Testis (tissue), 3 donors: Measurements from ENCODE around the gene SLC6A8. TPM values are rescaled to one million over a fixed set of nuclear protein-coding genes. Genes with fewer than 3 reads are reported as not detected.

Source experiments
- DNase-seq: peaks from one replicate; pipeline ENCODE4 v3.0.0-alpha.2; 2019
- H3K27ac ChIP-seq, 2 donors: fragments of 200-600 bp; sonication (generic); one replicate each; pipeline ENCODE4 v1.5.1; 2019
- H3K27me3 ChIP-seq: fragments of 200-600 bp; sonication (generic); one replicate; pipeline ENCODE4 v1.5.1; 2019
- H3K36me3 ChIP-seq: fragments of 200-600 bp; sonication (generic); one replicate; pipeline ENCODE4 v1.5.1; 2017; ENCODE audit warnings: low read depth; ENCODE audit errors: missing control alignments
- H3K4me1 ChIP-seq: fragments of 200-600 bp; sonication (generic); one replicate; pipeline ENCODE4 v1.5.1; 2019
- H3K4me3 ChIP-seq, 2 donors: fragments of 200-600 bp; sonication (generic); one replicate each; pipeline ENCODE4 v1.5.1; 2017 to 2019
- H3K9me3 ChIP-seq: fragments of 200-600 bp; sonication (generic); one replicate; pipeline ENCODE4 v1.5.1; 2017
- CTCF ChIP-seq, 3 experiments: fragments of 450-650 bp in 2 of 3; fragments of 200-600 bp in 1 of 3; sonication (generic) in 1 of 3; IDR thresholded peaks; one replicate each; pipeline ENCODE4 v1.5.1; 2016 to 2019; ENCODE audit warnings: antibody characterized with exemption in 3 of 3, mild to moderate bottlenecking in 2 of 3, moderate library complexity in 1 of 3
- POLR2A ChIP-seq: fragments of 450-650 bp; IDR thresholded peaks from one replicate; pipeline ENCODE4 v1.6.1; 2017; ENCODE audit warnings: antibody characterized with exemption, mild to moderate bottlenecking, moderate library complexity
- WGBS, 2 donors: methylation state at CpG; one replicate each; pipeline ENCODE4 v1.1.5; 2018; 5-methylcytosine and 5-hydroxymethylcytosine counted together
- intact Hi-C: fragments of 100-400 bp; cut with DNase I; formaldehyde crosslinking; loops from one replicate; pipeline ENCODE4 v1.15.1; 2023; ENCODE audit warnings: low total_unique reads
- polyA plus RNA-seq: library from polyadenylated mRNA; stranded (reverse); fragments of 350-450 nt; fragmentation: Illumina TruSeq; extraction: RNeasy Lipid Tissue Mini Kit (QIAGEN cat#74804); gene quantifications from one replicate; pipeline ENCODE4 v1.2.3, GENCODE V29; 2014; ENCODE audit warnings: low read depth, low replicate concordance; ENCODE audit not compliant: insufficient read depth
- total RNA-seq, 2 donors: library from RNA; depleted of rRNA; stranded (reverse); fragments of >200 nt; gene quantifications; one replicate each; pipeline ENCODE4 v1.2.3, GENCODE V29; 2016

The SLC6A8 gene
- total and polyA plus RNA-seq, 3 donors from 2014 or later, result 73.5 to 107 (median 91.3) TPM

GRCh38 chrX:153685156-153685536 lies 2.6 kb upstream of the SLC6A8 start:
- WGBS, 2 donors, result 68% methylated on average over 16 of the region's 21 CpGs; no CpG with 5 or more reads in 1 of the 2 donors
- Histone ChIP-seq H3K9me3 (no peaks in the 10 kb centered on the region), H3K4me1 (no peaks in the 10 kb centered on the region), H3K27me3 (no peaks in the 10 kb centered on the region), H3K36me3 (no peaks in the 10 kb centered on the region), H3K27ac (no peak overlapping the region), H3K4me3 (no peak overlapping the region)
- DNase-seq, result no peak
- TF ChIP-seq POLR2A (no peak), CTCF (IDR thresholded peaks at IDR 0.05) (no peak)
- intact Hi-C loops, result no loop called here

- TF ChIP-seq POLR2A (no peak), CTCF (IDR thresholded peaks at IDR 0.05) (no peak)
- Histone ChIP-seq H3K27ac (peak overlapping the region in 1 of 2 donors; percentile 68), H3K4me3 (no peak overlapping the region), H3K27me3 (no peaks in the 10 kb centered on the region), H3K36me3 (no peaks in the 10 kb centered on the region), H3K4me1 (no peaks in the 10 kb centered on the region), H3K9me3 (no peaks in the 10 kb centered on the region)
- WGBS, 2 donors, result 56 to 68% methylated on average over 12 to 24 of the region's 24 CpGs
- intact Hi-C loops, result no loop called here
- peak; percentile 60 for DNase-seq
Measured at GRCh38 chrX:153685751-153686696, 1.7 kb upstream of the SLC6A8 start.

DNA sequence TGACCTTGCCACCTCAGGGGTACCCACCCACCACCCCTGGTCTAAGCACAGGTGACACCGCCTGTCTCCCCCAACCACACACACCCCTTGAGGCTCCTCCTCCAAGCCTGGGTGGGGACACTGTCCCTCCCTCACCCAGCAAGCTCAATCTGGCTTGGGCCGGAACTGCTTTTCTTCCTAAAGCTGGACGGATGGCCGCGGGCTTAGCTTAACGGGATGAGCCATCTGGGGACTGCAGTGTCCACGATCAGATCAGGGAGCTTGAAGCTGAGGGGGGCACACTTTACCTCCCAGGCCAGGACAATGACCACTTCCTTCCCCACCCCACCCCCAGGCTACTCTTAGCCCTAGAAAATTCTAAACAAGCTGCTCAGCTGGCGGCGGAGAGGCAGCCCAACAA lies 1.0 kb upstream of the SLC6A8 start:
- Histone ChIP-seq H3K27ac (peak overlapping the region; percentile 56 to 68), H3K36me3 (no peaks in the 10 kb centered on the region)
- DNase-seq, result peak; percentile 43

GRCh38 chrX:153688071-153688470 lies 345 bp downstream of the SLC6A8 start:
- Histone ChIP-seq H3K27me3 (no peaks in the 10 kb centered on the region), H3K9me3 (no peaks in the 10 kb centered on the region), H3K4me3 (no peak overlapping the region), H3K36me3 (no peaks in the 10 kb centered on the region), H3K4me1 (no peaks in the 10 kb centered on the region), H3K27ac (no peak overlapping the region)
- TF ChIP-seq POLR2A, result no peak
- no peak for TF ChIP-seq CTCF (IDR thresholded peaks at IDR 0.05)
- WGBS, 2 donors, result no CpG with 5 or more reads among the region's 69 CpGs
- no peak for DNase-seq
- intact Hi-C loops, result no loop called here

More for the DNA sequence above, 1.0 kb upstream of the SLC6A8 start:
- intact Hi-C loops, result no loop called here
- H3K4me1 ChIP-seq, result no peaks in the 10 kb centered on the region
- TF ChIP-seq POLR2A (no peak), CTCF (IDR thresholded peaks at IDR 0.05) (no peak)
- no peak overlapping the region for H3K4me3 ChIP-seq
- 24 to 55% methylated on average over 7 of the region's 9 CpGs for WGBS, 2 donors
- no peaks in the 10 kb centered on the region for H3K27me3 ChIP-seq
- H3K9me3 ChIP-seq, result no peaks in the 10 kb centered on the region
